Activated CD4-positive, alpha-beta T cell treated with anti-CD3 and anti-CD28 coated beads, Interleukin-2, amount 50 U/mL, for 48 hours (primary cell): ENCODE results near the gene FREM3.

ENCODE experiments used
- DNase-seq, 2 experiments: peaks; one replicate each; pipeline ENCODE4 v3.0.0-alpha.2; 2020

Gene FREM3

GRCh38 chr4:143667461-143667860 is 33.0 kb downstream of the FREM3 start:
- DNase-seq, result no peak

- DNase-seq, result no peak
These were observed 42.1 kb downstream of the FREM3 start for GRCh38 chr4:143658336-143658735.

DNA sequence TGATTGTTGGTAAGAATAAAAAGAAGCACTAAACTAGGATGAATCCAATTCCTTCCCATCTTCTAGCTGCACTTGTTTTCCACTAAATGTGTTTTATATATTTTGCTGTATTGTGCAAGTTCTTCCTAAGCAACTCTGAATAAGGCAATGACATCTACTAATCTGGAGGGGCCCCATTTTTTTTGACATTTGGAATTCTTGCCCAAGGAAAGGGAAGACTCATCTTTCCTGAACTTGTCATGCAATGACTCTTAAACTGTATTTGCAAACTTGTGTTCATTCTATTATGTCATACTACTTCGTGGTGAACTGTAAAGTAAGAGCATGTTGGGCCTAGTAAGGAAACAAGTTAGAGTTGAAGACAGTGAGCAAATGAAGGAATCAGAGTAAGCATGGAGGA is 45.9 kb downstream of the FREM3 start:
- DNase-seq, result no peak

DNA sequence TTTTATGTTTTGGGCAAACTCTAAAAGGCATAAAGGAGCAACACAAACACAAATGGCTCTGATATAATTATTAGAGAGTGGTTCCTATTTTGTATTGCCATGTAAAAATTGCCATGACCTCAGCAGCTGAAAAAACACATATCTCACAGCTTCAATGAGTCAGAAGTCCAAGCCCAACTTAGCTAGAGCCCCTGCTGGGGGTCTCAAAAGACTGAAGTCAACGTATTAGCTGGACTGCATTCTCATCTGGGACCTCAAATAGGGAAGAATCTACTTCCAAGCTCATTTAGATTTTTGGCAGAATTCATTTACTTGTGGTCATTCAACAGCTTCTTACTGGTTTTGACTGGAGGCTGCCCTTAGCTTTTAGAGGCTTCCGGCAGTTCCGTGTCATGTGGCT is 47.4 kb downstream of the FREM3 start:
- DNase-seq, result no peak

- DNase-seq, result no peak
These were observed 57.1 kb downstream of the FREM3 start for GRCh38 chr4:143643399-143643798.

GRCh38 chr4:143642611-143643010 is 57.9 kb downstream of the FREM3 start:
- DNase-seq, result no peak

- DNase-seq, result no peak
These were observed 59.1 kb downstream of the FREM3 start for GRCh38 chr4:143641361-143641760.

DNA sequence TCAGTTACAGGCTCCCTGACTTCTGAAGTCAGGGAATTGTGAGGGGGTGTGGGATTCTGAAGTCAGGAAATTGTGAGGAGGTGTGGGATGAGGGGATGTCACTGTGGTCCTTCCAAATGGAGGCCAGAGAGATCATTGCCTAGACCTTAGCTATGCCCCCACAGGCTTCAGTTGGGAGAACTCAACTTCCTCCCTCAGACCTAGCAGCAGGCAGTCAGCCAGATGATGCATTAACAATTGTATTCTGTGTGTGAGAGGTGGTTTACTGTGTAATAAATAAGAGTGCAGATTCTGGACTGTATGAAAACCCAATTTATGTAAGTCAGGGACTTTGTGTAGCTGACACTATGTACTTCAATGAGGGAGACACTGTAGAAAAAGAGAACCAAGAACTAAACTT is 65.7 kb downstream of the FREM3 start:
- no peak for DNase-seq

DNA sequence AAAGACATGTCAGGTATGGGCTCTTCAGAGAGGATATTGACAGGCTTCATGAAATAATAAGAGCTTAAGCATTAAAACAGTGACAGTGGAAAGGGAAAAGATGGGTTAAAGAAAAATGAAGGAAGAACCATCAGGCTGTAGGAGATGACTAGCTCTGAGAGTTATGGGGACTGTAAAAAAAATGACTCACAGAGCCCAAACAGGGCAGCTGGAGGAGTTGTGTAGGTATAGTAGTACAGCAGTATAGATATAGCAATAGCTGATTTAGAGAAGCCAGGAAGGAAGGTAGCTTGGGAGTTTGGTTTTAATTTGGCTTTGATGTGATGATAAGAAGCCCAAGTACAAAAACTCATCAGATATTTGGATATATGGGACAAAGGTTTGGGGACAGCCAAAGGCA is 66.6 kb downstream of the FREM3 start:
- DNase-seq, result no peak

GRCh38 chr4:143626134-143626911 is 74.2 kb downstream of the FREM3 start:
- no peak for DNase-seq

DNA sequence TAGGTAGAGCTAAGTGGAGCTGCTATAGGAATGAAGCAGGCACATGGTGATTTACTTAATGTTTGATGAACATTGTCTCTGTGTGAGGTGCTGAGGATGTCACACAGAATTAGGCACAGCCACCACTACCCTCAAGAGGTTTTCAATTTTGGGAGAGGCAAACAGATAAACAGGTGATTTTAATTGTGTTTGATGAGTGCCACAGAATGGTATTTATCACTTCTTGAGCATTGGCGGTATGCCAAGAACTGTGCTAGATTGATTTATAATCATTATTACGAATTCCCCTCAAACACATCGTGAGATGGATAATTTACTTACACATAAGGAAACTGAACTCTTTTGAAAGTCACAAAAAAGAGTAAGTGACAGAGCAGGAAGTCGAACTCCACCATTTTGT is 74.8 kb downstream of the FREM3 start:
- DNase-seq, result no peak

GRCh38 chr4:143623896-143624295 is 76.6 kb downstream of the FREM3 start:
- no peak for DNase-seq

GRCh38 chr4:143618811-143619210 is 81.7 kb downstream of the FREM3 start:
- no peak for DNase-seq

DNA sequence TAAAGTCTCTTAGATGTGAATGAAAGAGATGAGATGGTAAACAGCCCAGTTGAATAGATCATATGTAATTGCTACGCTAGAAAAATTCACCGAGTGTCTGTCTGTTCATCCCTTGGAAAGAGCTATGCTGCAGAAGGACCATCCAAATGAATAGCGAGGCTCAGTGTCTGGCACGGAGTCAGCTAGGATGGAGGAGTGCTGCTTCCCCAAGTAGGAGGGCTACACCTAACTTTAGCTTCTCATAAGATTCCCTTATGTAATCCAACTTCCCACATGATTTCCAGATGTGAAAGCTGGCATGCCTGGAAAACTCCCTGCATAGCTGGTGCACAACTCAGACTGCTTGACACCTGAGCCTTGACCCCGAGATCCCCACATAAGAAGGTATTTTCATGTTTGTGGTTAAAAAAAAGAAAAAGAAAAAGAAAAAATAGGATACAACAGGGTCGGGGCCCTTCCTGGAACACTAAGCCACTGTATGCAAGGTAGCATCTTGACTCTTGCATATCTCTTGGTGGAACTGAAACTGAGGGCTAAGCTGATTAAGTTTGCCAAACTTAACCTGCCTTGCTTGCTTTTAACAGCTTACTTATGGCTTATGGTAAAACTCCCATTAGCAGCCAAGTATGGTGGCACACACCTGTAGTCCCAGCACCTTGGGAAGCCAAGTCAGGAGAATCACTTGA is 82.3 kb downstream of the FREM3 start:
- DNase-seq, result no peak

- DNase-seq, result peak; percentile 6 to 14
These were observed 83.7 kb downstream of the FREM3 start for GRCh38 chr4:143616771-143617170.

- DNase-seq, result no peak
These were observed 91.0 kb downstream of the FREM3 start for GRCh38 chr4:143609492-143609891.

GRCh38 chr4:143606480-143606879 is 94.0 kb downstream of the FREM3 start:
- DNase-seq, result no peak

- no peak for DNase-seq
These were observed 100.6 kb downstream of the FREM3 start for GRCh38 chr4:143599827-143600226.

- DNase-seq, result no peak
These were observed 101.7 kb downstream of the FREM3 start for GRCh38 chr4:143598816-143599215.

DNA sequence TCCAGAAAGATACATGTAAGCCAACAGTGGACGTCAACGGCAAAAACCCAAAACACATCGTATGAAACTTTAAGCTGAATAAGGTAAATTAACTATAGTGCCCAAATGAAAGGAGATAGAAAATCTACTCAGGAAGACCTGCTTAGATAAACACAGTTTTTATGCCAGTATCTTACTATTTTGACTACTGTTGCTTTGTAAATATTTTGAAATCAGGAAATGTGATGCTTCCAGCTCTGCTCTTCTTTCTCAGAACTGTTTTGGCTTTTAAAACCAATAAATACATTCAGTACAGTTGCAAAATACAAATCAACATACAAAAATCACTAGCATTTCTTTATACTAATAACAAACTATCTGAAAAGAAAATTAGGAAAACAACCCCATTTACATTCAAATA is 103.2 kb downstream of the FREM3 start:
- DNase-seq, result no peak

DNA sequence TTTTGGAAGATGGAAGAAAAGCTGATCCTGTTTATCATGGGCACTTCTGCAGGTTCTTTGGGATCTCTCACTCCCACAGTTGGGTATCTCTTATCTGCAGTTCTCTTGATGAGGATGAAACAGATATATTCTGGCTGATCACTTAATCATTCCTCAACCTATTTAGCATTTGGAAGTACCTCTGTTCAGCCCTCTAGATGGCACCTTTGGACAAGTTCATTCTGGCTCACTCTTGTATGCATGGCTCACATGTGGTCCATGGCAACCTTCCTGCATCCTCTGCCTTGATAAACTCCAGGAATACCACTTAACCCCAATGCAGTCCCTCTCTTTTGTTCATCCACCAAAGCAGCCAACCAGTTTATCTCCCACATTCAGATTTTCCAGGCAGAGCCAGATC is 112.8 kb downstream of the FREM3 start:
- DNase-seq, result no peak

- DNase-seq, result no peak
These were observed 114.4 kb downstream of the FREM3 start for GRCh38 chr4:143586080-143586479.

GRCh38 chr4:143585548-143585947 is 114.9 kb downstream of the FREM3 start:
- no peak for DNase-seq

- no peak for DNase-seq
These were observed 119.0 kb downstream of the FREM3 start for GRCh38 chr4:143581331-143581946.
